Measurements from ENCODE around the gene VAPA.

Gene VAPA, protein sequence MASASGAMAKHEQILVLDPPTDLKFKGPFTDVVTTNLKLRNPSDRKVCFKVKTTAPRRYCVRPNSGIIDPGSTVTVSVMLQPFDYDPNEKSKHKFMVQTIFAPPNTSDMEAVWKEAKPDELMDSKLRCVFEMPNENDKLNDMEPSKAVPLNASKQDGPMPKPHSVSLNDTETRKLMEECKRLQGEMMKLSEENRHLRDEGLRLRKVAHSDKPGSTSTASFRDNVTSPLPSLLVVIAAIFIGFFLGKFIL

DNA sequence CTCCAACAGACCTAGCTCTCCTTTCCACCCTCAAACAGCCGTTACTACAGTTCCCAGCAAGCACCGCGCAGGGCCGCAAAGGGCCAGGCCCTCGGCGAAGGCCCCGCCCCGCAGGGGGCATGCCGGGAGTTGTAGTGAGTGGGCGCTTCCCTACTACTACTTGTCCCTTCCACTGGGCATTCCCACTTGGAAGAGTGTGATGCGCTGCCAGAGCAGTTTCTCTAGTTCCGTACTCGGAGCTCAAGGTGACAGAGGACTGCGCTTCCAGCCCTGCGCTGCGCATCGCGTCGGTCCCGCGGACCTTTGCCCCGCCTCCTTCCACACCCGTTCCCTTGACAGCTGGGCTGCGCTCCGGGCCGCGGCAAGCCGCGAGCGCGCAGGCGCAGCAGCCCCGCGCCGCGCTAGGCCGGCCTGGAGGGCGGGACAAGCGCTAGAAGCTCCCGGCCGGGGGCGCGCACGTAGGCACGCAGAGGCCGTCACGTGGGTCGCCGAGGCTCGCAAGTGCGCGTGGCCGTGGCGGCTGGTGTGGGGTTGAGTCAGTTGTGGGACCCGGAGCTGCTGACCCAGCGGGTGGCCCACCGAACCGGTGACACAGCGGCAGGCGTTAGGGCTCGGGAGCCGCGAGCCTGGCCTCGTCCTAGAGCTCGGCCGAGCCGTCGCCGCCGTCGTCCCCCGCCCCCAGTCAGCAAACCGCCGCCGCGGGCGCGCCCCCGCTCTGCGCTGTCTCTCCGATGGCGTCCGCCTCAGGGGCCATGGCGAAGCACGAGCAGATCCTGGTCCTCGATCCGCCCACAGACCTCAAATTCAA, at the start of gene VAPA:
VAPA (plus strand) TSS at position 491 of the 808 bp plus-strand sequence; CDS start at position 732, 241 bp downstream.
- peak; percentile 97 for DNase-seq

GRCh38 chr18:9865764-9866490, 47.9 kb upstream of the VAPA start:
- DNase-seq = no peak

- DNase-seq = no peak
These were observed 47.2 kb upstream of the VAPA start for GRCh38 chr18:9866627-9867026.

- DNase-seq = no peak
These were observed 46.7 kb upstream of the VAPA start for GRCh38 chr18:9867071-9867594.

DNA sequence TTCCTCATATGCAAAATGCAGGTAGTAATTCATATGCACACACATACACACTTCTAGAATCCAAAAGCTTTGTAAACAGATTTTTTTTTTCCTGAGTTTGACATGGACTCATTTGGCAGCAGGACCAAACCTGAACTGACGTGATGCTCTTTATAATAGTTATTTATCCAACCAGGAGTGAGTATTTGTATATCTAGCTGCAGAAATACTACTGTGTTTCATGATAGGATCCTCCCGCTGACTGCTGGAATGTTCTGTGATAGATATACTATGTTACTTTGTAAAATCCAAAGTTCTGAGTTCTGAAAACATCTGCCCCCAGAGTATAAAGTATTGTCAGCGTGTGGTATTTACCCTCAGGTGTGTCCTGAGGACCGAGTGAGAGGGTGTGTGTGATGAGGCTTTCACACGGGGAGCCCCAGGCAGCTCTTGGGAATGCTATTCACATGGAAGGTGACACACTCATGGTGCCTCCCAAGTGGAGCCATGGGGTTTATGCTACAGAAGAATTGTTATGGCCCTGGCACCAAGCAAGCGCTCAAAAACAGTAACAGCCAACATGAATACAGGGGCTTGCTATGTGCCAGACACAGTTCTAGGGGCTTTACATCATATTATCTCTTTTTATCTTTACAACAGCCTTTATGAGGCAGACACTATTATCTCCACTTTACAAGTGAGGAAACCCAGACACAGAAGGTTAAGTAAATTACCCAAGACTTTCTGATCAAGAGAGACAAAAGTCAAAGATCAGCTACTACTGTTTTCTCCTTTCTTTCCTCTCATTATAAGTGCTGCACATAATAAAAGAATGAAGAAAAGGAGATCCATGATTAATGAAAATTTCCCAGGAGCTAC, 44.7 kb upstream of the VAPA start:
- no peak for DNase-seq

GRCh38 chr18:9869715-9870430, 43.9 kb upstream of the VAPA start:
- DNase-seq = no peak

DNA sequence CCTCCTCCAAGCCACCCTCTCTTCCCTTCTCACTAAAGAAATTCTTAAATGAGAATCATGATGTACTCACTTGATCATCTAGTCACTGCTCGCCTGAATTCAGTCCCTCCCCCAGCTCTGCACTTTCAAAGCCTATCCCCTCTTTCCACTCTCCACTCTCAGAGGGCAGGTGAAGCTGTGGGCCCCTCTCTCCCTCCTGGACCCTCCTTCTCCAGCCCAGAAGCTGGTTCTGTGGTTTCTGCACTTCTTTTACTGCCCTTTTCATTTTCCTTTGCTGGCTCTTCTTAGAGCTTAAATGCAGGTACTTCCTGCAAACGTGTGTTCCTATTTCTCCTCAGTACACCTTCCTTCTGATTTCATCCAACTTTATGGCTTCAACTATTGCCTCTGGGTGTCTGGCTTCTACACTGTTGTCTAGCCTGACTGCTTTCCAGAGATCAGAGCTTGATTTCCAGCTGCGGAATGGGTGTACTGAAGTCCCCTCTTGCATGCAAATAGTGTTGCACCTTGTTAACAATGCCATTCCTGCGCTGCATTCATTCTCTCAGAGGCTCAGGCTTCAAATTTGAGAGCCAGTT, 43.3 kb upstream of the VAPA start:
- no peak for DNase-seq

GRCh38 chr18:9871244-9871746, 42.5 kb upstream of the VAPA start:
- DNase-seq = no peak

DNA sequence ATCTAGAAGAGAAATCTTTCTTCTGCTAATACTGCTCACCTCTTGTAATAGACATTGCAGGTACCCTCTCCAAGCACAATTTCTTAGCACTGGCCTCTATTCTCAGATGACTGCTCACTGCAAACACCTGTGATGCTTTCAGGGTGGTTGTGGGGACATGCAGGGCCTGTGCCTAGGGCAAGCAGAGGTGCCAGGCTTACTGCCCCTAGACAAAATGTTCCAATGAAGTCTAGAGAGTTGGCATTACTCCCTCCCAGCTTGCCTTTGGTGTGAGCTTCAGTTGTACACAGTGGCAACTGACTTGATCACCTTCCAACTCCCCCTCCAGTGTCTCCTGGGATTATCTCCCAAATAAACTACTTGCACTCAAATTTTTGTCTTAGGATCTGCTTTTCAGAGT, 41.0 kb upstream of the VAPA start:
- DNase-seq = no peak

DNA sequence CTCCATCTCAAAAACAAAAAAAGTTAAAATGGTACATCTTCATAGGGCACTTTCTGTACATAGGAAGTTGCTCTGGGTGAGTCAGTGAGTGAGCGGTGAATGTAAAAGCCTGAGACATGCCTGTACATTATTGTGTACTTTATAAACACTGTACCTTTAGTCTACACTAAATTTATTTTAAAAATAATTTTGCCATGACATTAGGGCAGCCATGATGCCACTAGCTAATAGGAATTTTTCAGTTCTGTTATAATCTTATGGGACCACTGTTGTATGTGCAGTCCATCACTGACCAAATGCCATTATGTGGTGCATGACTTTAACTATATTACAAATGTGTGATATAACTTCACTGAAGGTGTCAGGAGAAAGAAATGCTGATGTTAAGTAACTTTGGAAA, 39.1 kb upstream of the VAPA start:
- no peak for DNase-seq

DNA sequence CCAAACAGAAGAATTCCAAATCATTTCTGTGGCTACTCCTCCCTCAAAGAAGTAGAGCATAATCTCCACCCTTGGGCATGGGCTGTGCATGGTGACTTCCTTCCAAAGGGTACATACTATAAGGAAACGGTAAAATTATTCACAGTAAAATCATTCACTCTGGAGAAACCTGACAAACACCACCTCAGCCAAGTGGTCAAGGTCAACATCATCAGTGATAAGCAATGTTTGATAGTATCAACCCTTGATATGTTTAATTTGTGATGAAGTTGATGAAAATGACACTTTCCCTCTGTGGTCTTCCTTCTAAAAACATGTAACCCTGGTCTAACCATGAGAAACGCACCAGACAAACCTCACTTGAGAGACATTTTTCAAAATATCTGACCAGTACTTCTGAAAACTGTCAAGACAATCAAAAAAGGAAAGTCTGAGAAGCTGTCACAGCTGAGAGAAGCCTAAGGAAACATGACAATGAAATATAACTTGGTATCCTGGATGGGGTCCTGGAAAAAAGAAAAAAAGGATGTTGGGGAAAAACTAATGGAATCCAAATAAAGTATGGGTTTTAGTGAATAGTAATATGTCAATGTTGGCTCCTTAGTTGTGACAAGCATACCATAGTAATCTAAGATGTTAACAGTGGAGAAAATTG, 37.5 kb upstream of the VAPA start:
- no peak for DNase-seq

GRCh38 chr18:9876867-9877654, 36.8 kb upstream of the VAPA start:
- no peak for DNase-seq

DNA sequence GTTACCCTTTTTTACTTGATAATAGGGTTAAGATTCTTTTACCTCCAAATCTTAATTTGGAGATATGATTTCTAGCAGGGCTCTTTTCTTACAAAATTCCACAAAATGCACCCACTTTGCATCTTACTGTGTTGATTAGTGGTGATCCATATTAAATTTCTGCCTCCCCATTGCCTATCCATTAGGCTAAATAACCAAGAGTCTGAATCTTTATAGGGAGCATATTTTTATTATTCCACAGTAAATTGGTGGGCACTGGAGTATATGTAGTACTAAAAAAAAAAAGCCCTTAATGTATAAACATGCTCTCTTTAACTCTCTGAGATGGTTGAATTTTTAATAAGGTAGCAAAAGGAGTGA, 36.2 kb upstream of the VAPA start:
- no peak for DNase-seq

- no peak for DNase-seq
These were observed 35.7 kb upstream of the VAPA start for GRCh38 chr18:9878095-9878494.

GRCh38 chr18:9878783-9879242, 35.0 kb upstream of the VAPA start:
- DNase-seq = no peak

DNA sequence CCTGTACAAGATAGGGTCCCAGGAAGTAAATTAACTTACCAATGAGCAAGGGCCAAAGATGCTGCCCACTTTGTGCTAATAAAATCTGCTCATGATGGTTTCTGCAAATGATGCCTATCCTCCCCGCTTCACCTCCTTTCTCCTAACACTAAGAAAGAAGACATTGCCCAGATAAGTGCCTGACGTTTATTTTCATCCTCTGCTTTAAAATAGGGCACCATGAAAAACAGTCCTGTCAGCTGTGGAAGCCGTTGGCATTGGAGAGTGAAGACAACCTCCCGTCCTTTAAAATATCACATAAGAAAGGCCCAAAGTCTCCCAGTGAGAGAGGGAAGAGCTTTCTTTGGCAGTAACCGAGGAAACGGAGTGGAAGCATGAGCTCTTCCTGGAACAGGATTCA, 29.7 kb upstream of the VAPA start:
- DNase-seq = no peak

GRCh38 chr18:9884532-9885140, 29.2 kb upstream of the VAPA start:
- no peak for DNase-seq

- no peak for DNase-seq
These were observed 28.4 kb upstream of the VAPA start, which contains the start of gene TXNDC2 for GRCh38 chr18:9885170-9886004. Gene TXNDC2 (plus strand): TSS chr18:9885973. CDS start chr18:9886681, 708 bp downstream.

Data from DMS79 treated with DMSO at 0.1 percent for 48 hours (cell line).